HEK293T (cell line): ENCODE data around the gene SPEM2.

Source experiments
- ARNT ChIP-seq: fragments of 450-650 bp; IDR thresholded peaks from 2 replicates; pipeline ENCODE4 v1.6.1; 2017; ENCODE audit warnings: mild to moderate bottlenecking
- BHLHE40 ChIP-seq: fragments of 450-650 bp; IDR thresholded peaks from 2 replicates; pipeline ENCODE4 v1.6.1; 2016; ENCODE audit warnings: mild to moderate bottlenecking, moderate library complexity, borderline replicate concordance
- CTBP1 ChIP-seq: fragments of 450-650 bp; IDR thresholded peaks from 2 replicates; pipeline ENCODE4 v1.6.1; 2016; ENCODE audit warnings: borderline replicate concordance
- ELF4 ChIP-seq: fragments of 450-650 bp; IDR thresholded peaks from 2 replicates; pipeline ENCODE4 v1.6.1; 2017; ENCODE audit warnings: antibody characterized with exemption
- FOXK2 ChIP-seq: fragments of 450-650 bp; IDR thresholded peaks from 2 replicates; pipeline ENCODE4 v1.6.1; 2016; ENCODE audit warnings: mild to moderate bottlenecking
- FOXM1 ChIP-seq: fragments of 450-650 bp; IDR thresholded peaks from 2 replicates; pipeline ENCODE4 v1.6.1; 2017; ENCODE audit warnings: mild to moderate bottlenecking, borderline replicate concordance
- HDGF ChIP-seq: fragments of 450-650 bp; IDR thresholded peaks from 2 replicates; pipeline ENCODE4 v1.6.1; 2017; ENCODE audit warnings: antibody characterized with exemption, borderline replicate concordance
- L3MBTL2 ChIP-seq: fragments of 450-650 bp; conservative IDR thresholded peaks from 2 replicates; pipeline ENCODE4 v1.6.1; 2016; ENCODE audit warnings: mild to moderate bottlenecking
- NFRKB ChIP-seq: fragments of 450-650 bp; IDR thresholded peaks from 2 replicates; pipeline ENCODE4 v1.6.1; 2016; ENCODE audit warnings: mild to moderate bottlenecking, moderate library complexity
- PKNOX1 ChIP-seq: fragments of 450-650 bp; IDR thresholded peaks from 2 replicates; pipeline ENCODE4 v1.6.1; 2016
- SP1 ChIP-seq: fragments of 450-650 bp; IDR thresholded peaks from 2 replicates; pipeline ENCODE4 v1.6.1; 2017
- SUZ12 ChIP-seq: fragments of 450-650 bp; IDR thresholded peaks from 2 replicates; pipeline ENCODE4 v1.6.1; 2016; ENCODE audit warnings: mild to moderate bottlenecking
- TARDBP ChIP-seq: fragments of 450-650 bp; IDR thresholded peaks from 2 replicates; pipeline ENCODE4 v1.6.1; 2016
- ZNF384 ChIP-seq: fragments of 450-650 bp; IDR thresholded peaks from 2 replicates; pipeline ENCODE4 v1.6.1; 2016

GRCh38 chr17:7398612-7399011 lies 26.8 kb upstream of the SPEM2 start:
- TF ChIP-seq SP1, result no peak
- TF ChIP-seq ARNT, result no peak
- peak; percentile 57; the same call in 1 of the 2 replicates for TF ChIP-seq ZNF384
- TF ChIP-seq BHLHE40, result no peak
- no peak for TF ChIP-seq PKNOX1
- no peak for TF ChIP-seq SUZ12
- no peak for TF ChIP-seq HDGF
- no peak for TF ChIP-seq L3MBTL2
- no peak for TF ChIP-seq ELF4
- no peak for TF ChIP-seq FOXM1
- no peak for TF ChIP-seq NFRKB
- no peak for TF ChIP-seq CTBP1
- TF ChIP-seq TARDBP, result no peak
- TF ChIP-seq FOXK2, result no peak
